HepG2 (cell line): Measurements from ENCODE around the gene CHN1.

Experiments used
- CAMTA2 ChIP-seq: sonication (generic); formaldehyde crosslinking; IDR thresholded peaks from 2 replicates; pipeline ENCODE4 v1.4.0; 2020; ENCODE audit warnings: mild to moderate bottlenecking, missing genetic modification reagents, borderline replicate concordance
- HOXA7 ChIP-seq: sonication (generic); formaldehyde crosslinking; IDR thresholded peaks from 2 replicates; pipeline ENCODE4 v1.8.1; 2022; ENCODE audit warnings: mild to moderate bottlenecking, missing genetic modification reagents, moderate library complexity
- KAT7 ChIP-seq: IDR thresholded peaks from 2 replicates; pipeline ENCODE4 v1.6.1; 2018; ENCODE audit warnings: borderline replicate concordance, missing compliant biosample characterization
- PHB2 ChIP-seq: fragments of 450-650 bp; IDR thresholded peaks from 2 replicates; pipeline ENCODE4 v1.6.1; 2018; ENCODE audit not compliant: partially characterized antibody
- POLR2AphosphoS5 ChIP-seq: IDR thresholded peaks from 2 replicates; pipeline ENCODE4 v1.6.1; 2012; ENCODE audit warnings: low read depth, low read length
- TRIM24 ChIP-seq: sonication (generic); formaldehyde crosslinking; IDR thresholded peaks from 2 replicates; pipeline ENCODE4 v1.8.0; 2022; ENCODE audit warnings: mild to moderate bottlenecking, missing genetic modification reagents
- ZNF264 ChIP-seq: sonication (generic); formaldehyde crosslinking; IDR thresholded peaks from 2 replicates; pipeline ENCODE4 v1.4.0; 2020; ENCODE audit warnings: missing genetic modification reagents
- ZNF331 ChIP-seq: sonication (generic); formaldehyde crosslinking; IDR thresholded peaks from 2 replicates; pipeline ENCODE4 v1.4.0; 2020; ENCODE audit warnings: missing genetic modification reagents
- ZNF644 ChIP-seq: IDR thresholded peaks from 2 replicates; pipeline ENCODE4 v1.6.1; 2016; ENCODE audit warnings: low read depth
- ZNF670 ChIP-seq: sonication (generic); formaldehyde crosslinking; IDR thresholded peaks from 2 replicates; pipeline ENCODE4 v1.8.0; 2022; ENCODE audit warnings: mild to moderate bottlenecking, missing genetic modification reagents, borderline replicate concordance
- TF ChIP-seq, protein P1 (sequence below): sonication (generic); formaldehyde crosslinking; IDR thresholded peaks from 2 replicates; pipeline ENCODE4 v1.5.0; 2020; ENCODE audit warnings: mild to moderate bottlenecking, missing genetic modification reagents, moderate library complexity
- TF ChIP-seq, protein P2 (sequence below): sonication (generic); formaldehyde crosslinking; IDR thresholded peaks from one replicate; pipeline ENCODE4 v1.5.1; 2020; ENCODE audit warnings: mild to moderate bottlenecking, missing genetic modification reagents; ENCODE audit errors: not compliant biosample characterization
- TF ChIP-seq, protein P3 (sequence below): sonication (generic); formaldehyde crosslinking; IDR thresholded peaks from 2 replicates; pipeline ENCODE4 v1.4.0; 2020; ENCODE audit warnings: mild to moderate bottlenecking, missing genetic modification reagents

DNA sequence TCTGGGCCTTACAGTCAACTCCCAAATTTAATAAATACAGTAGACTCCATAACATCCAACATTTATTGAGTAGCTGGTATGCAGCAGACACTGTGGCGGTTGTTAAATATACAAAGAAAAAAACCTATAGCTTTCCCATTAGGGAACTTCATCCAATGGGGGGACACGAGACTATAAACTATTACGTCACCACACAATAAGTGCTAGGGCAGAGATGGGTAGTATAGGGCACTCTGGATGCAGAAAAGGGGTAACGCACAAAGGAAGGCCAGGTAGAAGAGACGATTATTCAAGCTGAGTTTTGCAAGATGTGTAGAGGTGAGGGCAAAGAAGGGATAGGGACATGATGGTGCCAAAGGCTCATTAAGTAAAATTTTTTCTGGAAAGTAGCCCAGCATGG, 10.8 kb downstream of the CHN1 start:
- TF ChIP-seq KAT7 (CRISPR knock-in tag) (no peak), POLR2AphosphoS5 (no peak), ZNF264 (no peak), CAMTA2 (CRISPR knock-in tag) (no peak), ZNF331 (CRISPR knock-in tag) (no peak), ZNF670 (CRISPR knock-in tag) (no peak), TRIM24 (CRISPR knock-in tag) (no peak), PHB2 (no peak), ZNF644 (no peak), HOXA7 (CRISPR knock-in tag) (no peak)
- TF ChIP-seq, protein P1, sequence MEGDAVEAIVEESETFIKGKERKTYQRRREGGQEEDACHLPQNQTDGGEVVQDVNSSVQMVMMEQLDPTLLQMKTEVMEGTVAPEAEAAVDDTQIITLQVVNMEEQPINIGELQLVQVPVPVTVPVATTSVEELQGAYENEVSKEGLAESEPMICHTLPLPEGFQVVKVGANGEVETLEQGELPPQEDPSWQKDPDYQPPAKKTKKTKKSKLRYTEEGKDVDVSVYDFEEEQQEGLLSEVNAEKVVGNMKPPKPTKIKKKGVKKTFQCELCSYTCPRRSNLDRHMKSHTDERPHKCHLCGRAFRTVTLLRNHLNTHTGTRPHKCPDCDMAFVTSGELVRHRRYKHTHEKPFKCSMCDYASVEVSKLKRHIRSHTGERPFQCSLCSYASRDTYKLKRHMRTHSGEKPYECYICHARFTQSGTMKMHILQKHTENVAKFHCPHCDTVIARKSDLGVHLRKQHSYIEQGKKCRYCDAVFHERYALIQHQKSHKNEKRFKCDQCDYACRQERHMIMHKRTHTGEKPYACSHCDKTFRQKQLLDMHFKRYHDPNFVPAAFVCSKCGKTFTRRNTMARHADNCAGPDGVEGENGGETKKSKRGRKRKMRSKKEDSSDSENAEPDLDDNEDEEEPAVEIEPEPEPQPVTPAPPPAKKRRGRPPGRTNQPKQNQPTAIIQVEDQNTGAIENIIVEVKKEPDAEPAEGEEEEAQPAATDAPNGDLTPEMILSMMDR (CRISPR knock-in tag): no peak
- TF ChIP-seq, protein P2, sequence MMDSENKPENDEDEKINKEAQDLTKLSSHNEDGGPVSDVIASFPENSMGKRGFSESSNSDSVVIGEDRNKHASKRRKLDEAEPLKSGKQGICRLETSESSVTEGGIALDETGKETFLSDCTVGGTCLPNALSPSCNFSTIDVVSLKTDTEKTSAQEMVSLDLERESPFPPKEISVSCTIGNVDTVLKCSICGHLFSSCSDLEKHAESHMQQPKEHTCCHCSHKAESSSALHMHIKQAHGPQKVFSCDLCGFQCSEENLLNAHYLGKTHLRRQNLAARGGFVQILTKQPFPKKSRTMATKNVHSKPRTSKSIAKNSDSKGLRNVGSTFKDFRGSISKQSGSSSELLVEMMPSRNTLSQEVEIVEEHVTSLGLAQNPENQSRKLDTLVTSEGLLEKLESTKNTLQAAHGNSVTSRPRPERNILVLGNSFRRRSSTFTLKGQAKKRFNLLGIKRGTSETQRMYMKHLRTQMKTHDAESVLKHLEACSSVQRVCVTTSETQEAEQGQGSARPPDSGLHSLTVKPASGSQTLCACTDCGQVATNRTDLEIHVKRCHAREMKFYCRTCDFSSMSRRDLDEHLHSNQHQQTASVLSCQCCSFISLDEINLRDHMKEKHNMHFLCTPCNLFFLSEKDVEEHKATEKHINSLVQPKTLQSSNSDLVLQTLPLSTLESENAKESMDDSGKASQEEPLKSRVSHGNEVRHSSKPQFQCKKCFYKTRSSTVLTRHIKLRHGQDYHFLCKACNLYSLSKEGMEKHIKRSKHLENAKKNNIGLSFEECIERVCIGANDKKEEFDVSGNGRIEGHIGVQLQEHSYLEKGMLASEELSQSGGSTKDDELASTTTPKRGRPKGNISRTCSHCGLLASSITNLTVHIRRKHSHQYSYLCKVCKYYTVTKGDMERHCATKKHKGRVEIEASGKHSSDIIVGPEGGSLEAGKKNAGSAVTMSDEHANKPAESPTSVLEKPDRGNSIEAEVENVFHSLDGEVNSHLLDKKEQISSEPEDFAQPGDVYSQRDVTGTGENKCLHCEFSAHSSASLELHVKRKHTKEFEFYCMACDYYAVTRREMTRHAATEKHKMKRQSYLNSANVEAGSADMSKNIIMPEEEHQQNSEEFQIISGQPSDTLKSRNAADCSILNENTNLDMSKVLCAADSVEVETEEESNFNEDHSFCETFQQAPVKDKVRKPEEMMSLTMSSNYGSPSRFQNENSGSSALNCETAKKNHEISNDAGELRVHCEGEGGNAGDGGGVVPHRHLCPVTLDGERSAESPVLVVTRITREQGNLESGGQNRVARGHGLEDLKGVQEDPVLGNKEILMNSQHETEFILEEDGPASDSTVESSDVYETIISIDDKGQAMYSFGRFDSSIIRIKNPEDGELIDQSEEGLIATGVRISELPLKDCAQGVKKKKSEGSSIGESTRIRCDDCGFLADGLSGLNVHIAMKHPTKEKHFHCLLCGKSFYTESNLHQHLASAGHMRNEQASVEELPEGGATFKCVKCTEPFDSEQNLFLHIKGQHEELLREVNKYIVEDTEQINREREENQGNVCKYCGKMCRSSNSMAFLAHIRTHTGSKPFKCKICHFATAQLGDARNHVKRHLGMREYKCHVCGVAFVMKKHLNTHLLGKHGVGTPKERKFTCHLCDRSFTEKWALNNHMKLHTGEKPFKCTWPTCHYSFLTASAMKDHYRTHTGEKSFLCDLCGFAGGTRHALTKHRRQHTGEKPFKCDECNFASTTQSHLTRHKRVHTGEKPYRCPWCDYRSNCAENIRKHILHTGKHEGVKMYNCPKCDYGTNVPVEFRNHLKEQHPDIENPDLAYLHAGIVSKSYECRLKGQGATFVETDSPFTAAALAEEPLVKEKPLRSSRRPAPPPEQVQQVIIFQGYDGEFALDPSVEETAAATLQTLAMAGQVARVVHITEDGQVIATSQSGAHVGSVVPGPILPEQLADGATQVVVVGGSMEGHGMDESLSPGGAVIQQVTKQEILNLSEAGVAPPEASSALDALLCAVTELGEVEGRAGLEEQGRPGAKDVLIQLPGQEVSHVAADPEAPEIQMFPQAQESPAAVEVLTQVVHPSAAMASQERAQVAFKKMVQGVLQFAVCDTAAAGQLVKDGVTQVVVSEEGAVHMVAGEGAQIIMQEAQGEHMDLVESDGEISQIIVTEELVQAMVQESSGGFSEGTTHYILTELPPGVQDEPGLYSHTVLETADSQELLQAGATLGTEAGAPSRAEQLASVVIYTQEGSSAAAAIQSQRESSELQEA: no peak
- TF ChIP-seq, protein P3, sequence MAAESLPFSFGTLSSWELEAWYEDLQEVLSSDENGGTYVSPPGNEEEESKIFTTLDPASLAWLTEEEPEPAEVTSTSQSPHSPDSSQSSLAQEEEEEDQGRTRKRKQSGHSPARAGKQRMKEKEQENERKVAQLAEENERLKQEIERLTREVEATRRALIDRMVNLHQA: no peak
